Ishikawa (cell line): ENCODE data around the gene CNGA4.

Experiments used
- RAD21 ChIP-seq: IDR thresholded peaks from 2 replicates; pipeline ENCODE4 v1.6.1; 2012; ENCODE audit warnings: low read depth
- TCF12 ChIP-seq: IDR thresholded peaks from 2 replicates; pipeline ENCODE4 v1.6.1; 2012; ENCODE audit warnings: low read depth
- YY1 ChIP-seq: IDR thresholded peaks from 2 replicates; pipeline ENCODE4 v1.6.1; 2012; ENCODE audit warnings: low read depth
- ZBTB7A ChIP-seq: IDR thresholded peaks from 2 replicates; pipeline ENCODE4 v1.6.1; 2012; ENCODE audit warnings: low read depth
- TF ChIP-seq, protein P1 (sequence below): IDR thresholded peaks from 2 replicates; pipeline ENCODE4 v1.6.1; 2012
- TF ChIP-seq, protein P2 (sequence below): IDR thresholded peaks from 2 replicates; pipeline ENCODE4 v1.6.1; 2012; ENCODE audit warnings: low read depth, mild to moderate bottlenecking

DNA sequence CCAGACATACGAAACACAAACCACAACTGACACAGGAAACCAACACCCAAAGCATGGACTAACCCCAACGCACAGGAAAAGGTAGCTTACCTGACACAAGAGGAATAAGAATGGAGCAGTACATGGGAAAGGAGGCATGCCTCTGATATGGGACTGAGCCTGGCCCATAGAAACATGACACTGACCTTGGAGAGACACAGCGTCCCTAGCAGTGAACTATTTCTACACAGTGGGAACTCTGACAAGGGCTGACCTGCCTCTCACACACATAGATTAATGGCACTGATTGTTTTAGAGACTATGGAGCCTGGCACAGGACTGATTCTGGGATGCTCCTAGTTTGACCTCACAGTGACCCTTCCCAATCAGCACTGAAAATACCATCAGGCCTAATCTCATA is 32.7 kb downstream of the CNGA4 start:
- TF ChIP-seq TCF12 (no peak), YY1 (no peak), ZBTB7A (no peak), RAD21 (no peak)
- TF ChIP-seq, protein P1, sequence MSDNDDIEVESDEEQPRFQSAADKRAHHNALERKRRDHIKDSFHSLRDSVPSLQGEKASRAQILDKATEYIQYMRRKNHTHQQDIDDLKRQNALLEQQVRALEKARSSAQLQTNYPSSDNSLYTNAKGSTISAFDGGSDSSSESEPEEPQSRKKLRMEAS: no peak
- TF ChIP-seq, protein P2, sequence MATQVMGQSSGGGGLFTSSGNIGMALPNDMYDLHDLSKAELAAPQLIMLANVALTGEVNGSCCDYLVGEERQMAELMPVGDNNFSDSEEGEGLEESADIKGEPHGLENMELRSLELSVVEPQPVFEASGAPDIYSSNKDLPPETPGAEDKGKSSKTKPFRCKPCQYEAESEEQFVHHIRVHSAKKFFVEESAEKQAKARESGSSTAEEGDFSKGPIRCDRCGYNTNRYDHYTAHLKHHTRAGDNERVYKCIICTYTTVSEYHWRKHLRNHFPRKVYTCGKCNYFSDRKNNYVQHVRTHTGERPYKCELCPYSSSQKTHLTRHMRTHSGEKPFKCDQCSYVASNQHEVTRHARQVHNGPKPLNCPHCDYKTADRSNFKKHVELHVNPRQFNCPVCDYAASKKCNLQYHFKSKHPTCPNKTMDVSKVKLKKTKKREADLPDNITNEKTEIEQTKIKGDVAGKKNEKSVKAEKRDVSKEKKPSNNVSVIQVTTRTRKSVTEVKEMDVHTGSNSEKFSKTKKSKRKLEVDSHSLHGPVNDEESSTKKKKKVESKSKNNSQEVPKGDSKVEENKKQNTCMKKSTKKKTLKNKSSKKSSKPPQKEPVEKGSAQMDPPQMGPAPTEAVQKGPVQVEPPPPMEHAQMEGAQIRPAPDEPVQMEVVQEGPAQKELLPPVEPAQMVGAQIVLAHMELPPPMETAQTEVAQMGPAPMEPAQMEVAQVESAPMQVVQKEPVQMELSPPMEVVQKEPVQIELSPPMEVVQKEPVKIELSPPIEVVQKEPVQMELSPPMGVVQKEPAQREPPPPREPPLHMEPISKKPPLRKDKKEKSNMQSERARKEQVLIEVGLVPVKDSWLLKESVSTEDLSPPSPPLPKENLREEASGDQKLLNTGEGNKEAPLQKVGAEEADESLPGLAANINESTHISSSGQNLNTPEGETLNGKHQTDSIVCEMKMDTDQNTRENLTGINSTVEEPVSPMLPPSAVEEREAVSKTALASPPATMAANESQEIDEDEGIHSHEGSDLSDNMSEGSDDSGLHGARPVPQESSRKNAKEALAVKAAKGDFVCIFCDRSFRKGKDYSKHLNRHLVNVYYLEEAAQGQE: no peak
